Measurements from ENCODE around the gene VPS37B.

DNA sequence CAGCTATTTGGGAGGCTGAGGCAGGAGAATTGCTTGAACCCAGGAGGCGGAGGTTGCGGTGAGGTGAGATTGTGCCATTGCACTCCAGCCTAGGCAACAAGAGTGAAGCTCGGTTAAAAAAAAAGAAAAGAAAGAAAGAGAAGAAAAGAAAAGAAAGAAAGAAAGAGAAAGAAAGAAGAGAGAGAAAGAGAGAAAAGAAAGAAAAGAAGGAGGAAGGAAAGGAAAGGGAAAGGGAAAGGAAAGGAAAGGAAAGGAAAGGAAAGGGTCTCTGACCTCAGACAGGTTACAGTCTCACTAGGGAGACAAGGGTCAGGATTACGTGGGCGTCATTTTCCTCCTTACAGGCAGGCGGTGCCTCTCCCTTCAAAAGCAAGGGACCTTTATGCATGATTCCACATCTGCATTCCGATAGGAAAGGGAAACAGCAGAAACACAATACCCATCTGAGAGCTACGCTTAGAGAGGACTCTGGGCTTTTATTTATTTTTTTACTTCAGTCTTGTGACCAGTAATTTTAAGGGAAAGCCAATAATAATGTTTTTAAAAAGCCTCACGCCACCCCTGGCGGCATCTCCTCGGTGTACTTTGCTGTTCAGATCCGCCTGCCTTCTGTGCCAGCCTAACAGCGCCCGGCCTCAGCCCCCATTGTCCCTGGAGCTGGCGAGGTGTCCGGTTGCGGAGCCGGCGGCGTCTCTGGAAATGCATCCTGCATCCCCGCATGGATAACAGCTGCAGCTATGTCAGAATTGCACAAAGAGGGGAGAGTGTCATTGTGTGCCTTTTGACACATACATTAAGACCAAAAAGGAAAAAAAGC is 61.6 kb downstream of the VPS37B start:
- TF ChIP-seq POLR2A (IDR thresholded peaks at IDR 0.05) (peak; percentile 58), POLR2AphosphoS5 (IDR thresholded peaks at IDR 0.05) (peak; percentile 50 to 79 (median 78)), EP300 (IDR thresholded peaks at IDR 0.05; ENCODE audit: low read depth) (no peak)
- TF ChIP-seq, protein P1, sequence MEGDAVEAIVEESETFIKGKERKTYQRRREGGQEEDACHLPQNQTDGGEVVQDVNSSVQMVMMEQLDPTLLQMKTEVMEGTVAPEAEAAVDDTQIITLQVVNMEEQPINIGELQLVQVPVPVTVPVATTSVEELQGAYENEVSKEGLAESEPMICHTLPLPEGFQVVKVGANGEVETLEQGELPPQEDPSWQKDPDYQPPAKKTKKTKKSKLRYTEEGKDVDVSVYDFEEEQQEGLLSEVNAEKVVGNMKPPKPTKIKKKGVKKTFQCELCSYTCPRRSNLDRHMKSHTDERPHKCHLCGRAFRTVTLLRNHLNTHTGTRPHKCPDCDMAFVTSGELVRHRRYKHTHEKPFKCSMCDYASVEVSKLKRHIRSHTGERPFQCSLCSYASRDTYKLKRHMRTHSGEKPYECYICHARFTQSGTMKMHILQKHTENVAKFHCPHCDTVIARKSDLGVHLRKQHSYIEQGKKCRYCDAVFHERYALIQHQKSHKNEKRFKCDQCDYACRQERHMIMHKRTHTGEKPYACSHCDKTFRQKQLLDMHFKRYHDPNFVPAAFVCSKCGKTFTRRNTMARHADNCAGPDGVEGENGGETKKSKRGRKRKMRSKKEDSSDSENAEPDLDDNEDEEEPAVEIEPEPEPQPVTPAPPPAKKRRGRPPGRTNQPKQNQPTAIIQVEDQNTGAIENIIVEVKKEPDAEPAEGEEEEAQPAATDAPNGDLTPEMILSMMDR (IDR thresholded peaks at IDR 0.05): peak in 4 of 5 experiments; percentile 10 to 42 (median 28)

Measured in transverse colon (tissue), 4 donors.